Osteocyte (in vitro differentiated cells): ENCODE measurements around the gene TMEM38A. TPM values are rescaled to one million over a fixed set of nuclear protein-coding genes. Genes with fewer than 3 reads are reported as not detected.

ENCODE experiments used
- DNase-seq: peaks from one replicate; pipeline ENCODE4 v3.0.0; 2021; ENCODE audit warnings: mixed read lengths; ENCODE audit not compliant: unreplicated experiment; ENCODE audit errors: extremely low spot score
- H3K27ac Mint-ChIP-seq: one replicate; pipeline ENCODE4 v1.8.0; 2021; ENCODE audit warnings: mild to moderate bottlenecking, mixed read lengths; ENCODE audit not compliant: unreplicated experiment
- H3K27me3 Mint-ChIP-seq: one replicate; pipeline ENCODE4 v1.8.0; 2021; ENCODE audit warnings: mixed read lengths; ENCODE audit not compliant: unreplicated experiment
- H3K36me3 Mint-ChIP-seq: one replicate; pipeline ENCODE4 v1.8.0; 2021; ENCODE audit warnings: mixed read lengths; ENCODE audit not compliant: unreplicated experiment
- H3K4me1 Mint-ChIP-seq: one replicate; pipeline ENCODE4 v1.8.0; 2021; ENCODE audit warnings: mixed read lengths; ENCODE audit not compliant: unreplicated experiment
- H3K4me3 Mint-ChIP-seq: one replicate; pipeline ENCODE4 v1.8.0; 2021; ENCODE audit warnings: mild to moderate bottlenecking, moderate library complexity, mixed read lengths; ENCODE audit not compliant: unreplicated experiment
- H3K9me3 Mint-ChIP-seq: one replicate; pipeline ENCODE4 v1.8.0; 2021; ENCODE audit warnings: mixed read lengths; ENCODE audit not compliant: unreplicated experiment
- CTCF ChIP-seq: fragments of 200-600 bp; sonication (generic); IDR thresholded peaks from 2 replicates; pipeline ENCODE4 v1.5.0; 2021; ENCODE audit warnings: antibody characterized with exemption, mild to moderate bottlenecking, moderate library complexity
- total RNA-seq: library from RNA; stranded (reverse); gene quantifications from 2 replicates; pipeline ENCODE4 v1.2.1, GENCODE V29; 2021

TMEM38A gene
- total RNA-seq, 1 donor from 2014 or later, result 6.3 TPM

- no peak for DNase-seq
- Mint-ChIP-seq H3K9me3 (no peaks in the 10 kb centered on the region), H3K4me3 (no peak overlapping the region), H3K4me1 (peaks cover 19% of the 10 kb centered on the region), H3K36me3 (no peaks in the 10 kb centered on the region), H3K27me3 (no peaks in the 10 kb centered on the region), H3K27ac (no peak overlapping the region)
- no peak for TF ChIP-seq CTCF
Observed at GRCh38 chr19:16618248-16618647, 42.7 kb upstream of the TMEM38A start.

- Mint-ChIP-seq H3K4me1 (peaks cover 18% of the 10 kb centered on the region), H3K36me3 (no peaks in the 10 kb centered on the region), H3K9me3 (no peaks in the 10 kb centered on the region), H3K27me3 (no peaks in the 10 kb centered on the region), H3K27ac (no peak overlapping the region), H3K4me3 (no peak overlapping the region)
- TF ChIP-seq CTCF, result no peak
- DNase-seq, result no peak
Observed at GRCh38 chr19:16619457-16619856, 41.5 kb upstream of the TMEM38A start.

GRCh38 chr19:16620018-16620417 lies 40.9 kb upstream of the TMEM38A start:
- Mint-ChIP-seq H3K36me3 (no peaks in the 10 kb centered on the region), H3K4me3 (no peak overlapping the region), H3K4me1 (peaks cover 15% of the 10 kb centered on the region), H3K27ac (no peak overlapping the region), H3K27me3 (no peaks in the 10 kb centered on the region), H3K9me3 (no peaks in the 10 kb centered on the region)
- DNase-seq, result no peak
- TF ChIP-seq CTCF, result no peak

- DNase-seq, result no peak
- no peak overlapping the region for H3K27ac Mint-ChIP-seq
- no peaks in the 10 kb centered on the region for H3K27me3 Mint-ChIP-seq
- H3K4me3 Mint-ChIP-seq, result no peak overlapping the region
- H3K9me3 Mint-ChIP-seq, result no peaks in the 10 kb centered on the region
- peaks cover 3% of the 10 kb centered on the region for H3K36me3 Mint-ChIP-seq
- no peak for TF ChIP-seq CTCF
- peaks cover 18% of the 10 kb centered on the region for H3K4me1 Mint-ChIP-seq
Observed at GRCh38 chr19:16620584-16620983, 40.4 kb upstream of the TMEM38A start.

- no peak overlapping the region for H3K4me3 Mint-ChIP-seq
- no peaks in the 10 kb centered on the region for H3K9me3 Mint-ChIP-seq
- peaks cover 4% of the 10 kb centered on the region for H3K36me3 Mint-ChIP-seq
- no peak overlapping the region for H3K27ac Mint-ChIP-seq
- DNase-seq, result no peak
- no peaks in the 10 kb centered on the region for H3K27me3 Mint-ChIP-seq
- TF ChIP-seq CTCF, result no peak
- H3K4me1 Mint-ChIP-seq, result peaks cover 25% of the 10 kb centered on the region
Observed at GRCh38 chr19:16621165-16621800, 39.7 kb upstream of the TMEM38A start.
